Measurements from ENCODE around the gene EIF2B4. TPM values are rescaled to one million over a fixed set of nuclear protein-coding genes. Genes with fewer than 3 reads are reported as not detected.

EIF2B4 gene
- total and polyA plus RNA-seq, 9 of the 15 experiments (the other 6 are each of a cell fraction or from before 2014, with no cell fraction given): 29.7 to 80.3 (median 58.9) TPM

DNA sequence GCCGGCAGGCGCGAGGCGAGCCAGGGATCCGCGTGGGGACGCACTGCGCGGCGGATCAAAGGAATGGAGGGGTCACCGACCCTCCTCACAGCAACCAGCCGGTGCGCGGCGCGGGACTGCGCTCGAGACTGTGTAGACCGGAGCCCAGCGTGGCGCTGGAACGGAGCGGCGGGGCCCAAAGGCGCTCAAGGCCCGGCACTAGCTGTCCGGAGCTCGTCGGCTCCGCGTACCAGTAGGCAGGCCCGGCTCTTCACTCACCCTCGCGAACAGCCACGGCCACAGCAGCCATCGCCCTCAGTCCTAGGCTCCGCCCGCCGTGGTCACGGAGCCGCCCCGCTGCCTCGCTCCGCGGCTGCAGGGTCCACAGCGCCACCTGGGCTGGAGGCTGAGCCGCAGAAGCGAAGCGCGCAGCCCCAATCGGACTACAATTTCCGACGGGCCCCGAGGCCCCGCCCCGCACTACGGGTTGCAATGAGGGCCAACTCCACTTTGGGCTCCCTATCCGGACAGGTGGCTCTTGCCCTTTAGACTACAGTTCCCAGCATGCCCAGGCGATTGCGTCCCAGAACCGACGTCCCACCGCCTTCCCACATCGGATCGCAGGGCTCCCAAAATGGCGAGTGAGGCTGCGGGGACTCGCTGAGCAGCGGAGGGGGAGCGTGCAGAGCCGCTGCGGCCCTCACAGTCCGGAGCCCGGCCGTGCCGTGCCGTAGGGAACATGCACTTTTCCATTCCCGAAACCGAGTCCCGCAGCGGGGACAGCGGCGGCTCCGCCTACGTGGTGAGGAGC lies at the start of gene EIF2B4, which contains the start of gene SNX17 (continued):
- peak; percentile 83 for TF ChIP-seq JUND (IDR thresholded peaks at IDR 0.05; ENCODE audit: borderline replicate concordance, low read depth, low read length)
- peak; percentile 69; the same call in 1 of the 3 replicates for TF ChIP-seq JUND (tag; IDR thresholded peaks at IDR 0.05; ENCODE audit: borderline replicate concordance, low read depth, low read length)
- TF ChIP-seq ZNF140 (CRISPR knock-in tag; IDR thresholded peaks at IDR 0.05): no peak
- no peak for TF ChIP-seq PHB2 (IDR thresholded peaks at IDR 0.05; ENCODE audit: low read depth)
- peak; percentile 89 for TF ChIP-seq PHB (CRISPR knock-in tag; IDR thresholded peaks at IDR 0.05)
- TF ChIP-seq, protein P1, sequence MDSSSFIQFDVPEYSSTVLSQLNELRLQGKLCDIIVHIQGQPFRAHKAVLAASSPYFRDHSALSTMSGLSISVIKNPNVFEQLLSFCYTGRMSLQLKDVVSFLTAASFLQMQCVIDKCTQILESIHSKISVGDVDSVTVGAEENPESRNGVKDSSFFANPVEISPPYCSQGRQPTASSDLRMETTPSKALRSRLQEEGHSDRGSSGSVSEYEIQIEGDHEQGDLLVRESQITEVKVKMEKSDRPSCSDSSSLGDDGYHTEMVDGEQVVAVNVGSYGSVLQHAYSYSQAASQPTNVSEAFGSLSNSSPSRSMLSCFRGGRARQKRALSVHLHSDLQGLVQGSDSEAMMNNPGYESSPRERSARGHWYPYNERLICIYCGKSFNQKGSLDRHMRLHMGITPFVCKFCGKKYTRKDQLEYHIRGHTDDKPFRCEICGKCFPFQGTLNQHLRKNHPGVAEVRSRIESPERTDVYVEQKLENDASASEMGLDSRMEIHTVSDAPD (CRISPR knock-in tag; IDR thresholded peaks at IDR 0.05): no peak
- TF ChIP-seq, protein P2, sequence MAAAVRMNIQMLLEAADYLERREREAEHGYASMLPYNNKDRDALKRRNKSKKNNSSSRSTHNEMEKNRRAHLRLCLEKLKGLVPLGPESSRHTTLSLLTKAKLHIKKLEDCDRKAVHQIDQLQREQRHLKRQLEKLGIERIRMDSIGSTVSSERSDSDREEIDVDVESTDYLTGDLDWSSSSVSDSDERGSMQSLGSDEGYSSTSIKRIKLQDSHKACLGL (CRISPR knock-in tag; IDR thresholded peaks at IDR 0.05; ENCODE audit: borderline replicate concordance, poor library complexity, severe bottlenecking): no peak
- TF ChIP-seq PRMT5 (CRISPR knock-in tag; IDR thresholded peaks at IDR 0.05): no peak
- no peak; the same call in 1 of the 2 replicates for TF ChIP-seq GABPB2 (CRISPR knock-in tag; conservative IDR thresholded peaks at IDR 0.05)
- TF ChIP-seq, protein P3, sequence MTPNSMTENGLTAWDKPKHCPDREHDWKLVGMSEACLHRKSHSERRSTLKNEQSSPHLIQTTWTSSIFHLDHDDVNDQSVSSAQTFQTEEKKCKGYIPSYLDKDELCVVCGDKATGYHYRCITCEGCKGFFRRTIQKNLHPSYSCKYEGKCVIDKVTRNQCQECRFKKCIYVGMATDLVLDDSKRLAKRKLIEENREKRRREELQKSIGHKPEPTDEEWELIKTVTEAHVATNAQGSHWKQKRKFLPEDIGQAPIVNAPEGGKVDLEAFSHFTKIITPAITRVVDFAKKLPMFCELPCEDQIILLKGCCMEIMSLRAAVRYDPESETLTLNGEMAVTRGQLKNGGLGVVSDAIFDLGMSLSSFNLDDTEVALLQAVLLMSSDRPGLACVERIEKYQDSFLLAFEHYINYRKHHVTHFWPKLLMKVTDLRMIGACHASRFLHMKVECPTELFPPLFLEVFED (CRISPR knock-in tag; conservative IDR thresholded peaks at IDR 0.05): no peak
- TF ChIP-seq, protein P4, sequence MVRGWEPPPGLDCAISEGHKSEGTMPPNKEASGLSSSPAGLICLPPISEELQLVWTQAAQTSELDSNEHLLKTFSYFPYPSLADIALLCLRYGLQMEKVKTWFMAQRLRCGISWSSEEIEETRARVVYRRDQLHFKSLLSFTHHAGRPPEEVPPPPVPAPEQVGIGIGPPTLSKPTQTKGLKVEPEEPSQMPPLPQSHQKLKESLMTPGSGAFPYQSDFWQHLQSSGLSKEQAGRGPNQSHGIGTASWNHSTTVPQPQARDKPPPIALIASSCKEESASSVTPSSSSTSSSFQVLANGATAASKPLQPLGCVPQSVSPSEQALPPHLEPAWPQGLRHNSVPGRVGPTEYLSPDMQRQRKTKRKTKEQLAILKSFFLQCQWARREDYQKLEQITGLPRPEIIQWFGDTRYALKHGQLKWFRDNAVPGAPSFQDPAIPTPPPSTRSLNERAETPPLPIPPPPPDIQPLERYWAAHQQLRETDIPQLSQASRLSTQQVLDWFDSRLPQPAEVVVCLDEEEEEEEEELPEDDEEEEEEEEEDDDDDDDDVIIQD (CRISPR knock-in tag; IDR thresholded peaks at IDR 0.05): no peak
- peak; percentile 49 to 59; a peak in 1 of 4 replicates for TF ChIP-seq SIN3A (IDR thresholded peaks at IDR 0.05; ENCODE audit: borderline replicate concordance in 2 of 2, control insufficient read depth in 1 of 2, low read depth in 2 of 2, low read length in 2 of 2)
- TF ChIP-seq GTF2E2 (tag; IDR thresholded peaks at IDR 0.05): peak; percentile 60; the same call in 1 of the 2 replicates
- no peak for TF ChIP-seq NCOA4 (IDR thresholded peaks at IDR 0.05; ENCODE audit: partially characterized antibody)
- TF ChIP-seq FOXK2 (conservative IDR thresholded peaks at IDR 0.05 in 1 of 2, IDR thresholded peaks at IDR 0.05 in 1 of 2; ENCODE audit: low read depth in 2 of 2): no peak; a peak in 1 of 4 replicates
- no peak for TF ChIP-seq JUNB (CRISPR knock-in tag; conservative IDR thresholded peaks at IDR 0.05)
- no peak for TF ChIP-seq BCL6 (CRISPR knock-in tag; IDR thresholded peaks at IDR 0.05)
- TF ChIP-seq ETS2 (tag; IDR thresholded peaks at IDR 0.05; ENCODE audit: borderline replicate concordance, poor library complexity, severe bottlenecking): no peak
- TF ChIP-seq ZNF408 (CRISPR knock-in tag; IDR thresholded peaks at IDR 0.05; ENCODE audit: low read depth): no peak
- no peak for TF ChIP-seq SNRNP70 (optimal IDR thresholded peaks at IDR 0.05; ENCODE audit: low read depth, low read length)
- TF ChIP-seq ZNF354B (CRISPR knock-in tag; IDR thresholded peaks at IDR 0.05): no peak
- TF ChIP-seq ZNF274 (IDR thresholded peaks at IDR 0.05; ENCODE audit: borderline replicate concordance, low read depth, low read length): peak; percentile 37; the same call in 1 of the 2 replicates
- TF ChIP-seq NCOR1 (IDR thresholded peaks at IDR 0.05): 0 out of 2 replicates have a peak, but pooled peaks have one; percentile 14

Measured in K562 (cell line).